ENCODE data around the gene CAMK2D. TPM values are rescaled to one million over a fixed set of nuclear protein-coding genes. Genes with fewer than 3 reads are reported as not detected.

The CAMK2D gene
- polyA plus RNA-seq, 3 donors: 10.4 to 30.6 (median 19.6) TPM

GRCh38 chr4:113579360-113579759 lies 182.2 kb downstream of the CAMK2D start:
- Histone ChIP-seq H3K4me1 (ENCODE audit: control insufficient read depth in 1 of 2, insufficient read depth in 2 of 2, low read length in 2 of 2) (no peaks in the 10 kb centered on the region), H3K9ac (ENCODE audit: insufficient read depth, low read length, poor library complexity, severe bottlenecking) (no peak overlapping the region), H3K4me2 (replicated peaks; ENCODE audit: extremely low read depth, low read length, poor library complexity, severe bottlenecking) (no peak overlapping the region), H3K4me3 (replicated peaks in 1 of 3; ENCODE audit: low read depth in 2 of 3, low read length in 3 of 3) (no peak overlapping the region), H2AFZ (ENCODE audit: insufficient read depth, low read depth, low read length, poor library complexity, severe bottlenecking) (no peak overlapping the region), H3K27ac (ENCODE audit: low read depth in 1 of 2, low read length in 2 of 2) (no peak overlapping the region), H3K79me2 (ENCODE audit: insufficient read depth, low read length) (no peaks in the 10 kb centered on the region), H3K36me3 (replicated peaks in 1 of 2; ENCODE audit: control insufficient read depth in 1 of 2, insufficient read depth in 2 of 2, low read length in 2 of 2) (no peaks in the 10 kb centered on the region), H3K27me3 (ENCODE audit: control insufficient read depth in 2 of 2, insufficient read depth in 2 of 2, low read length in 2 of 2) (peaks cover 0 to 7% of the 10 kb centered on the region in 2 donors), H4K20me1 (ENCODE audit: insufficient read depth, low read length) (peaks cover 29% of the 10 kb centered on the region), H3K9me3 (replicated peaks in 1 of 2; ENCODE audit: control insufficient read depth in 1 of 2, insufficient read depth in 1 of 2, low read length in 2 of 2) (no peaks in the 10 kb centered on the region)
- H3K27ac Mint-ChIP-seq: no peak overlapping the region
- peaks cover 0 to 1% (median 0%) of the 10 kb centered on the region in 7 donors for H3K9me3 Mint-ChIP-seq
- H3K4me1 Mint-ChIP-seq: peaks cover 7% of the 10 kb centered on the region
- peaks cover 3 to 18% (median 10%) of the 10 kb centered on the region in 3 donors for H3K27me3 Mint-ChIP-seq (ENCODE audit: low read depth in 3 of 3)
- TF ChIP-seq CTCF (IDR thresholded peaks at IDR 0.05): no peak
- intact Hi-C loops (cut with micrococcal nuclease): no loop called here
- DNase-seq: no peak
- WGBS (ENCODE audit: insufficient coverage): no CpG with 5 or more reads among the region's 1 CpG
- no peak overlapping the region for H3K4me3 Mint-ChIP-seq
- H3K36me3 Mint-ChIP-seq: peaks cover 0 to 3% of the 10 kb centered on the region in 2 donors

DNA sequence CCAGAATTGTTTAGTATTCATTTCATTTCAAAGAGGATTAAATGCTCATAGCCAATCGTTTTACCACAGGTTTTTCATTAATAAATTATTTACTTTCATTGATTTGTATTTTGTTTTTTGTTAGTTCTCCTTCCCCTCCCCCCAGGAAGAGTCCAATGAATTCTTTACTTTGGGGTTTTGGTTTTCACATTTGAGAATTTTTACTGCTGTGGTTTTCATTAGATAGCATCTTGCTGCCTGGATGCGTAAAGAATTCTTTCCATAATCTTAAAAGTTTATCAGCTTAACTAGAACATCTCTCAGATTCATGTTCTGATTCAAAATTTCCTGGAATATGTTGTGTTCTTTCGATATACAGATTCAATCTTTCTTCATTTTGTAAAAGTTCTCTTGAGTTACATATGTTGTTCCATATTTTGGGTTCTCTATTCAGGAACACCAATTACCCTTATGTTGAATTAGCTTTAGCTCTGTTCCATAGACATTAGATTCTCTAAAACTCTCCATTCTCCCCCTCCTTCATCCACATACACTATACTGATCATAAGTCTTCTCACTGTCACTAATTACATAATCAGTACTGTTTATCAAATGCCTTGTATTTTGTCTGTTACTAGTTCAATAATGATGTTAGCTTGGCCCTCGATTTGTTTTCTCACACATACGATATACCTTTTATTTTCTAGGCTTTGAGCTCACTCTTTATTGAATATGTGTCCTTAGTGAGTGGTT lies 184.4 kb downstream of the CAMK2D start:
- H3K9ac ChIP-seq (ENCODE audit: insufficient read depth, low read length, poor library complexity, severe bottlenecking): no peak overlapping the region
- H3K27ac ChIP-seq (ENCODE audit: low read depth in 1 of 2, low read length in 2 of 2): no peak overlapping the region

More for the DNA sequence above, 184.4 kb downstream of the CAMK2D start:
- H3K9me3 Mint-ChIP-seq: peaks cover 0 to 5% (median 2%) of the 10 kb centered on the region in 7 donors
- Histone ChIP-seq H3K36me3 (replicated peaks in 1 of 2; ENCODE audit: control insufficient read depth in 1 of 2, insufficient read depth in 2 of 2, low read length in 2 of 2) (no peaks in the 10 kb centered on the region), H2AFZ (ENCODE audit: insufficient read depth, low read depth, low read length, poor library complexity, severe bottlenecking) (no peak overlapping the region), H4K20me1 (ENCODE audit: insufficient read depth, low read length) (peaks cover 27% of the 10 kb centered on the region), H3K79me2 (ENCODE audit: insufficient read depth, low read length) (no peaks in the 10 kb centered on the region), H3K4me3 (replicated peaks in 1 of 3; ENCODE audit: low read depth in 2 of 3, low read length in 3 of 3) (no peak overlapping the region), H3K27me3 (ENCODE audit: control insufficient read depth in 2 of 2, insufficient read depth in 2 of 2, low read length in 2 of 2) (peaks cover 0 to 7% of the 10 kb centered on the region in 2 donors), H3K4me1 (ENCODE audit: control insufficient read depth in 1 of 2, insufficient read depth in 2 of 2, low read length in 2 of 2) (no peaks in the 10 kb centered on the region), H3K4me2 (replicated peaks; ENCODE audit: extremely low read depth, low read length, poor library complexity, severe bottlenecking) (no peak overlapping the region), H3K9me3 (replicated peaks in 1 of 2; ENCODE audit: control insufficient read depth in 1 of 2, insufficient read depth in 1 of 2, low read length in 2 of 2) (no peaks in the 10 kb centered on the region)
- no peak overlapping the region for H3K27ac Mint-ChIP-seq
- no CpG with 5 or more reads among the region's 5 CpGs for WGBS (ENCODE audit: insufficient coverage)
- TF ChIP-seq CTCF (IDR thresholded peaks at IDR 0.05): no peak
- H3K36me3 Mint-ChIP-seq: no peaks in the 10 kb centered on the region
- no peak for DNase-seq
- intact Hi-C loops (cut with micrococcal nuclease): no loop called here
- no peak overlapping the region for H3K4me3 Mint-ChIP-seq
- H3K4me1 Mint-ChIP-seq: peaks cover 7% of the 10 kb centered on the region
- peaks cover 5 to 21% (median 18%) of the 10 kb centered on the region in 3 donors for H3K27me3 Mint-ChIP-seq (ENCODE audit: low read depth in 3 of 3)

Measured in CD14-positive monocyte (primary cell).